SK-N-SH treated with all-trans-retinoic acid at 6 μM for 48 hours (cell line): Measurements from ENCODE around the gene KIR3DL1.
"Not testable (repeated sequence)": the region's sequence is repeated elsewhere in the genome, so short reads cannot be mapped to it uniquely, and the experiment has no call there.

Source experiments
- BACH2 ChIP-seq: fragments of 250-450 bp; sonication (Bioruptor Pico); IDR thresholded peaks from 2 replicates; pipeline ENCODE4 v1.9.0; 2021; ENCODE audit warnings: mild to moderate bottlenecking, borderline replicate concordance
- CSDC2 ChIP-seq: fragments of 250-450 bp; sonication (Bioruptor Pico); IDR thresholded peaks from 2 replicates; pipeline ENCODE4 v1.5.0; 2020; ENCODE audit warnings: mild to moderate bottlenecking, moderate library complexity
- PATZ1 ChIP-seq: fragments of 250-450 bp; sonication (Bioruptor Pico); IDR thresholded peaks from 2 replicates; pipeline ENCODE4 v1.8.0; 2020; ENCODE audit warnings: mild to moderate bottlenecking, moderate library complexity, borderline replicate concordance
- TOX ChIP-seq: fragments of 250-450 bp; sonication (Bioruptor Pico); IDR thresholded peaks from 2 replicates; pipeline ENCODE4 v1.8.0; 2021; ENCODE audit warnings: mild to moderate bottlenecking, moderate library complexity, borderline replicate concordance
- ZNF565 ChIP-seq: fragments of 450-650 bp; formaldehyde crosslinking; conservative IDR thresholded peaks from 2 replicates; pipeline ENCODE4 v1.5.0; 2020; ENCODE audit warnings: low read depth, mild to moderate bottlenecking, moderate library complexity
- TF ChIP-seq, protein P1 (sequence below): fragments of 250-450 bp; sonication (Bioruptor Pico); IDR thresholded peaks from 2 replicates; pipeline ENCODE4 v1.5.1; 2020; ENCODE audit warnings: low read depth, mild to moderate bottlenecking, moderate library complexity

DNA sequence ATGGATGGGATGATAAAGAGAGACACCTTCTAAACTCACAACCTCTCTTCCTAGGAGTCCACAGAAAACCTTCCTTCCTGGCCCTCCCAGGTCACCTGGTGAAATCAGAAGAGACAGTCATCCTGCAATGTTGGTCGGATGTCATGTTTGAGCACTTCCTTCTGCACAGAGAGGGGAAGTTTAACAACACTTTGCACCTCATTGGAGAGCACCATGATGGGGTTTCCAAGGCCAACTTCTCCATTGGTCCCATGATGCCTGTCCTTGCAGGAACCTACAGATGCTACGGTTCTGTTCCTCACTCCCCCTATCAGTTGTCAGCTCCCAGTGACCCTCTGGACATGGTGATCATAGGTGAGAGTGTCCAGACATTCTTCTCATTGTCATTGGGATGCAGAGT, 21.3 kb downstream of the KIR3DL1 start:
- not testable (repeated sequence) for TF ChIP-seq CSDC2; BACH2 (CRISPR knock-in tag); ZNF565; TOX (CRISPR knock-in tag); PATZ1 (CRISPR knock-in tag)
- TF ChIP-seq, protein P1, sequence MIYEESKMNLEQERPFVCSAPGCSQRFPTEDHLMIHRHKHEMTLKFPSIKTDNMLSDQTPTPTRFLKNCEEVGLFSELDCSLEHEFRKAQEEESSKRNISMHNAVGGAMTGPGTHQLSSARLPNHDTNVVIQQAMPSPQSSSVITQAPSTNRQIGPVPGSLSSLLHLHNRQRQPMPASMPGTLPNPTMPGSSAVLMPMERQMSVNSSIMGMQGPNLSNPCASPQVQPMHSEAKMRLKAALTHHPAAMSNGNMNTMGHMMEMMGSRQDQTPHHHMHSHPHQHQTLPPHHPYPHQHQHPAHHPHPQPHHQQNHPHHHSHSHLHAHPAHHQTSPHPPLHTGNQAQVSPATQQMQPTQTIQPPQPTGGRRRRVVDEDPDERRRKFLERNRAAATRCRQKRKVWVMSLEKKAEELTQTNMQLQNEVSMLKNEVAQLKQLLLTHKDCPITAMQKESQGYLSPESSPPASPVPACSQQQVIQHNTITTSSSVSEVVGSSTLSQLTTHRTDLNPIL (CRISPR knock-in tag): not testable (repeated sequence)
